HepG2 (cell line): ENCODE results near the gene FBP1. TPM values are rescaled to one million over a fixed set of nuclear protein-coding genes. Genes with fewer than 3 reads are reported as not detected.

Source experiments
- NAIF1 ChIP-seq: sonication (generic); formaldehyde crosslinking; IDR thresholded peaks from 2 replicates; pipeline ENCODE4 v1.5.0; 2020; ENCODE audit warnings: mild to moderate bottlenecking, missing genetic modification reagents, borderline replicate concordance
- SIN3B ChIP-seq: fragments of 150-350 bp; IDR thresholded peaks from 2 replicates; pipeline ENCODE4 v1.6.1; 2014; ENCODE audit warnings: low read length
- TARDBP ChIP-seq: sonication (generic); formaldehyde crosslinking; IDR thresholded peaks from 2 replicates; pipeline ENCODE4 v1.8.0; 2022; ENCODE audit warnings: mild to moderate bottlenecking, missing genetic modification reagents
- ZNF12 ChIP-seq: sonication (generic); formaldehyde crosslinking; IDR thresholded peaks from 2 replicates; pipeline ENCODE4 v1.5.0; 2020; ENCODE audit warnings: missing genetic modification reagents
- ZNF34 ChIP-seq: sonication (generic); formaldehyde crosslinking; IDR thresholded peaks from 2 replicates; pipeline ENCODE4 v1.4.0; 2020; ENCODE audit warnings: mild to moderate bottlenecking, missing genetic modification reagents, borderline replicate concordance
- ZNF550 ChIP-seq: sonication (generic); formaldehyde crosslinking; IDR thresholded peaks from 2 replicates; pipeline ENCODE4 v1.4.0; 2020; ENCODE audit warnings: mild to moderate bottlenecking, missing genetic modification reagents, borderline replicate concordance
- ZNF713 ChIP-seq: sonication (generic); formaldehyde crosslinking; IDR thresholded peaks from 2 replicates; pipeline ENCODE4 v1.4.0; 2020; ENCODE audit warnings: mild to moderate bottlenecking, missing genetic modification reagents
- ZNF839 ChIP-seq: sonication (generic); formaldehyde crosslinking; IDR thresholded peaks from 2 replicates; pipeline ENCODE4 v1.4.0; 2020; ENCODE audit warnings: missing genetic modification reagents, mild to moderate bottlenecking, borderline replicate concordance
- polyA plus RNA-seq, 8 experiments: library from polyadenylated mRNA; depleted of rRNA in 3 of 8; stranded (reverse) in 7 of 8; unstranded in 1 of 8; fragments of >200 nt; fragmentation: Illumina TruSeq in 4 of 8; extraction: Trizol in 4 of 8; gene quantifications; 2 replicates each; pipeline versions ENCODE4 v1.2.1 to v1.2.3, GENCODE V29; 2011 to 2016; ENCODE audit warnings: low read depth in 4 of 8, missing spikeins in 1 of 8, mixed read lengths in 1 of 8; ENCODE audit not compliant: insufficient read depth in 1 of 8
- total RNA-seq, 5 experiments: library from RNA; depleted of rRNA; stranded (reverse); fragments of >200 nt; fragmentation: Illumina TruSeq; extraction: Trizol; gene quantifications; 2 replicates each; pipeline ENCODE4 v1.2.3, GENCODE V29; 2016; ENCODE audit warnings: low read depth in 1 of 5
- TF ChIP-seq, protein P1 (sequence below), 2 experiments: fragments of 450-650 bp in 1 of 2; sonication (generic) in 1 of 2; formaldehyde crosslinking in 1 of 2; IDR thresholded peaks; 2 replicates each; pipeline versions ENCODE4 v1.6.1 to v1.8.0; 2016 to 2022; ENCODE audit warnings: antibody characterized with exemption in 1 of 2, mild to moderate bottlenecking in 1 of 2, missing genetic modification reagents in 1 of 2
- TF ChIP-seq, protein P2 (sequence below), 2 experiments: sonication (generic) in 1 of 2; formaldehyde crosslinking in 1 of 2; IDR thresholded peaks; 2 replicates each; pipeline versions ENCODE4 v1.5.1 to v1.6.1; 2011 to 2020; ENCODE audit warnings: borderline replicate concordance in 1 of 2, low read depth in 1 of 2, low read length in 1 of 2, mild to moderate bottlenecking in 1 of 2, missing genetic modification reagents in 1 of 2, moderate library complexity in 1 of 2
- TF ChIP-seq, protein P3 (sequence below): sonication (generic); formaldehyde crosslinking; IDR thresholded peaks from 2 replicates; pipeline ENCODE4 v1.4.0; 2020; ENCODE audit warnings: mild to moderate bottlenecking, missing genetic modification reagents
- TF ChIP-seq, protein P4 (sequence below): sonication (generic); formaldehyde crosslinking; IDR thresholded peaks from 2 replicates; pipeline ENCODE4 v1.4.0; 2020; ENCODE audit warnings: missing genetic modification reagents, borderline replicate concordance

The FBP1 gene
- total and polyA plus RNA-seq, 2 of the 13 experiments (the other 11 are each of a cell fraction or from before 2014, with no cell fraction given) = 0.29 to 0.53 TPM

DNA sequence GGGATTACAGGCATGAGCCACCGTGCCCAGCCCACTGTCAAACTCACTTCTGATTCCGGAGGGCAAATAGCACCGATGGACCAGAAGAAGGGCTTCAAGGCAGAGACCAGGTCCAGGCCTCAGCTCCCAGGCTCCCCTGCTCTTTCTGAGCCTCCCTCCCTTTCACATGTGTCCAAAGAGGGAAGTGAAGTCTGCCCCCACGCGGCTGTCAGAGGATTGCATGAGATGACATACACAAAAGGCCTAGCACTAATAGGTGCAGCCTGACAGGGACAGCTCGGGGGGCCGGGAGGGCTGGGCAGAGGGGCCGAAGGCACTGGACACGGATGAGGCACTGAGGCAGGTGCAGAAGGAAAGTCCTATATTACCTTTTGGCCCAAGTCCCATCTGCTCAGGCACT lies 16.1 kb downstream of the FBP1 start (continued):
- TF ChIP-seq, protein P1, sequence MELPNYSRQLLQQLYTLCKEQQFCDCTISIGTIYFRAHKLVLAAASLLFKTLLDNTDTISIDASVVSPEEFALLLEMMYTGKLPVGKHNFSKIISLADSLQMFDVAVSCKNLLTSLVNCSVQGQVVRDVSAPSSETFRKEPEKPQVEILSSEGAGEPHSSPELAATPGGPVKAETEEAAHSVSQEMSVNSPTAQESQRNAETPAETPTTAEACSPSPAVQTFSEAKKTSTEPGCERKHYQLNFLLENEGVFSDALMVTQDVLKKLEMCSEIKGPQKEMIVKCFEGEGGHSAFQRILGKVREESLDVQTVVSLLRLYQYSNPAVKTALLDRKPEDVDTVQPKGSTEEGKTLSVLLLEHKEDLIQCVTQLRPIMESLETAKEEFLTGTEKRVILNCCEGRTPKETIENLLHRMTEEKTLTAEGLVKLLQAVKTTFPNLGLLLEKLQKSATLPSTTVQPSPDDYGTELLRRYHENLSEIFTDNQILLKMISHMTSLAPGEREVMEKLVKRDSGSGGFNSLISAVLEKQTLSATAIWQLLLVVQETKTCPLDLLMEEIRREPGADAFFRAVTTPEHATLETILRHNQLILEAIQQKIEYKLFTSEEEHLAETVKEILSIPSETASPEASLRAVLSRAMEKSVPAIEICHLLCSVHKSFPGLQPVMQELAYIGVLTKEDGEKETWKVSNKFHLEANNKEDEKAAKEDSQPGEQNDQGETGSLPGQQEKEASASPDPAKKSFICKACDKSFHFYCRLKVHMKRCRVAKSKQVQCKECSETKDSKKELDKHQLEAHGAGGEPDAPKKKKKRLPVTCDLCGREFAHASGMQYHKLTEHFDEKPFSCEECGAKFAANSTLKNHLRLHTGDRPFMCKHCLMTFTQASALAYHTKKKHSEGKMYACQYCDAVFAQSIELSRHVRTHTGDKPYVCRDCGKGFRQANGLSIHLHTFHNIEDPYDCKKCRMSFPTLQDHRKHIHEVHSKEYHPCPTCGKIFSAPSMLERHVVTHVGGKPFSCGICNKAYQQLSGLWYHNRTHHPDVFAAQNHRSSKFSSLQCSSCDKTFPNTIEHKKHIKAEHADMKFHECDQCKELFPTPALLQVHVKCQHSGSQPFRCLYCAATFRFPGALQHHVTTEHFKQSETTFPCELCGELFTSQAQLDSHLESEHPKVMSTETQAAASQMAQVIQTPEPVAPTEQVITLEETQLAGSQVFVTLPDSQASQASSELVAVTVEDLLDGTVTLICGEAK (IDR thresholded peaks at IDR 0.05) = no peak
- TF ChIP-seq, protein P1 (CRISPR knock-in tag; IDR thresholded peaks at IDR 0.05) = no peak
- TF ChIP-seq TARDBP (CRISPR knock-in tag) (no peak), ZNF713 (CRISPR knock-in tag) (no peak), ZNF550 (no peak), SIN3B (no peak), ZNF839 (CRISPR knock-in tag) (no peak), ZNF34 (CRISPR knock-in tag) (no peak), ZNF12 (CRISPR knock-in tag) (no peak), NAIF1 (CRISPR knock-in tag) (no peak)
- TF ChIP-seq, protein P2, sequence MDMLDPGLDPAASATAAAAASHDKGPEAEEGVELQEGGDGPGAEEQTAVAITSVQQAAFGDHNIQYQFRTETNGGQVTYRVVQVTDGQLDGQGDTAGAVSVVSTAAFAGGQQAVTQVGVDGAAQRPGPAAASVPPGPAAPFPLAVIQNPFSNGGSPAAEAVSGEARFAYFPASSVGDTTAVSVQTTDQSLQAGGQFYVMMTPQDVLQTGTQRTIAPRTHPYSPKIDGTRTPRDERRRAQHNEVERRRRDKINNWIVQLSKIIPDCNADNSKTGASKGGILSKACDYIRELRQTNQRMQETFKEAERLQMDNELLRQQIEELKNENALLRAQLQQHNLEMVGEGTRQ (IDR thresholded peaks at IDR 0.05; ENCODE audit: low read depth, low read length) = no peak
- TF ChIP-seq, protein P2 (CRISPR knock-in tag; IDR thresholded peaks at IDR 0.05; ENCODE audit: borderline replicate concordance) = no peak
- TF ChIP-seq, protein P3, sequence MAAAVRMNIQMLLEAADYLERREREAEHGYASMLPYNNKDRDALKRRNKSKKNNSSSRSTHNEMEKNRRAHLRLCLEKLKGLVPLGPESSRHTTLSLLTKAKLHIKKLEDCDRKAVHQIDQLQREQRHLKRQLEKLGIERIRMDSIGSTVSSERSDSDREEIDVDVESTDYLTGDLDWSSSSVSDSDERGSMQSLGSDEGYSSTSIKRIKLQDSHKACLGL (CRISPR knock-in tag) = no peak
- TF ChIP-seq, protein P4, sequence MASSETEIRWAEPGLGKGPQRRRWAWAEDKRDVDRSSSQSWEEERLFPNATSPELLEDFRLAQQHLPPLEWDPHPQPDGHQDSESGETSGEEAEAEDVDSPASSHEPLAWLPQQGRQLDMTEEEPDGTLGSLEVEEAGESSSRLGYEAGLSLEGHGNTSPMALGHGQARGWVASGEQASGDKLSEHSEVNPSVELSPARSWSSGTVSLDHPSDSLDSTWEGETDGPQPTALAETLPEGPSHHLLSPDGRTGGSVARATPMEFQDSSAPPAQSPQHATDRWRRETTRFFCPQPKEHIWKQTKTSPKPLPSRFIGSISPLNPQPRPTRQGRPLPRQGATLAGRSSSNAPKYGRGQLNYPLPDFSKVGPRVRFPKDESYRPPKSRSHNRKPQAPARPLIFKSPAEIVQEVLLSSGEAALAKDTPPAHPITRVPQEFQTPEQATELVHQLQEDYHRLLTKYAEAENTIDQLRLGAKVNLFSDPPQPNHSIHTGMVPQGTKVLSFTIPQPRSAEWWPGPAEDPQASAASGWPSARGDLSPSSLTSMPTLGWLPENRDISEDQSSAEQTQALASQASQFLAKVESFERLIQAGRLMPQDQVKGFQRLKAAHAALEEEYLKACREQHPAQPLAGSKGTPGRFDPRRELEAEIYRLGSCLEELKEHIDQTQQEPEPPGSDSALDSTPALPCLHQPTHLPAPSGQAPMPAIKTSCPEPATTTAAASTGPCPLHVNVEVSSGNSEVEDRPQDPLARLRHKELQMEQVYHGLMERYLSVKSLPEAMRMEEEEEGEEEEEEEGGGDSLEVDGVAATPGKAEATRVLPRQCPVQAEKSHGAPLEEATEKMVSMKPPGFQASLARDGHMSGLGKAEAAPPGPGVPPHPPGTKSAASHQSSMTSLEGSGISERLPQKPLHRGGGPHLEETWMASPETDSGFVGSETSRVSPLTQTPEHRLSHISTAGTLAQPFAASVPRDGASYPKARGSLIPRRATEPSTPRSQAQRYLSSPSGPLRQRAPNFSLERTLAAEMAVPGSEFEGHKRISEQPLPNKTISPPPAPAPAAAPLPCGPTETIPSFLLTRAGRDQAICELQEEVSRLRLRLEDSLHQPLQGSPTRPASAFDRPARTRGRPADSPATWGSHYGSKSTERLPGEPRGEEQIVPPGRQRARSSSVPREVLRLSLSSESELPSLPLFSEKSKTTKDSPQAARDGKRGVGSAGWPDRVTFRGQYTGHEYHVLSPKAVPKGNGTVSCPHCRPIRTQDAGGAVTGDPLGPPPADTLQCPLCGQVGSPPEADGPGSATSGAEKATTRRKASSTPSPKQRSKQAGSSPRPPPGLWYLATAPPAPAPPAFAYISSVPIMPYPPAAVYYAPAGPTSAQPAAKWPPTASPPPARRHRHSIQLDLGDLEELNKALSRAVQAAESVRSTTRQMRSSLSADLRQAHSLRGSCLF = no peak
